HFFc6 (cell line): ENCODE measurements around the gene RNASE13. TPM values are rescaled to one million over a fixed set of nuclear protein-coding genes. Genes with fewer than 3 reads are reported as not detected.

ENCODE experiments used
- DNase-seq: peaks from one replicate; pipeline ENCODE4 v3.0.0-alpha.2; 2018
- H3K27ac Mint-ChIP-seq: 2 replicates; pipeline ENCODE4 v1.8.0; 2020; ENCODE audit warnings: mild to moderate bottlenecking, mixed read lengths
- H3K27me3 Mint-ChIP-seq: 2 replicates; pipeline ENCODE4 v1.8.0; 2021; ENCODE audit warnings: mild to moderate bottlenecking, moderate library complexity, mixed read lengths; ENCODE audit not compliant: insufficient read depth
- H3K36me3 Mint-ChIP-seq: 2 replicates; pipeline ENCODE4 v1.8.0; 2021; ENCODE audit warnings: low read depth, mixed read lengths
- H3K4me1 Mint-ChIP-seq: 2 replicates; pipeline ENCODE4 v1.8.0; 2020; ENCODE audit warnings: low read depth, mixed read lengths
- H3K4me3 Mint-ChIP-seq: 2 replicates; pipeline ENCODE4 v1.8.0; 2020; ENCODE audit warnings: mild to moderate bottlenecking, moderate library complexity, mixed read lengths
- H3K9me3 Mint-ChIP-seq: 2 replicates; pipeline ENCODE4 v1.8.0; 2020; ENCODE audit warnings: mild to moderate bottlenecking, mixed read lengths
- total RNA-seq, 6 experiments: library from RNA; stranded (reverse); fragmentation: NEBNext Ultra II Directional; extraction: Animal tissue kit (Norgen Biotek cat#: 25700); gene quantifications; 2 replicates in 1 of 6; 3 replicates in 5 of 6; pipeline ENCODE4 v1.2.3, GENCODE V29; 2021
- TF ChIP-seq, protein P1 (sequence below): fragments of 200-600 bp; sonication (generic); IDR thresholded peaks from 2 replicates; pipeline ENCODE4 v1.5.0; 2021; ENCODE audit warnings: antibody characterized with exemption, mild to moderate bottlenecking

The RNASE13 gene
- total RNA-seq, 6 experiments from 2014 or later, result not detected

DNA sequence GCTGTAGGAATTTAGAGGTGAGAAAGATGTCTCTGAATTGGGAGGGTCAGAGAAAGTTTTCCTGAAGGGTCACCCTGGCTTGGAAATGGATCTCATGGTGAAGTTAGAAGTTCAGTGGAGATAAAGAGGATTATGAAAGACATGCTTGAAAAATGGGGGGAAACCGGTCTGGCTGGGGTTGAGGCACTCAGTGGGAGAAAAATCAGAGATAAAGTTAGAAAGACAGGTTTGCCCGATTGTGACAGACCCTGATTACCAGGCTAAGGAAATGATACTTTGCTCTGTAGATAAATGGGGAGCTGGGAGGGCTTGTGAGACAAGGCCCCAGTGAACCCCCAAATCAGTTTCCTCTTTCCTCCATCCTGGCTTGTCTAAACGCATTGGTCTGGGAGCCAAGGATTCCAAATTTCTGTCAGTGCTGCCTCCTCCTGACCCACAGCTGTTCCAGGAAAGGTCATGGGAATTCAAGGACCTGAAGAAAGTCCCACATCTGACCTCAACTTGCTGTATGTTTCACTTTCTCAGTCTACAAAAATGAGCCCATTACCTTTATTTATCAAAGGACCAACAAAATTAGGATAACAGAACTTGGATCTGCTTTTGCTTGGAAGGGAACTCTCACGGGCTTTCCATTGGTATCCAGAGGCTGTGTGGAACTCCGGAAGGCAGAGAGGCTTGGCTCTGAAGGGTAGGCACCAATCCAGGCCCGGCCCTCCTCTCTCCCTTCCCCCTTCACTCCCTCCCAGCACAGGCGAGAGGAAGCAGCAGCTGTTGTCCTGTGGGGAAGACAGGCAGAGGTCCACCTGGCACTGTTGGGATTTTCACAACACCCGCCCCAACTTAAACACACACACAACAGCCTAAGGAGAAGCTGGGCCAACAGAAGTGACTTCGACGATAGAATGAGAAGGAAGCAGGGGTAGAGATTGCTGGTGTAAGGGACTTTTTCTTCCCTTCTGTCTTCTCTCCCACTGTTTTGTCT, 4.1 kb upstream of the RNASE13 start:
- H3K4me1 Mint-ChIP-seq, result peaks cover 48% of the 10 kb centered on the region
- no peak for DNase-seq
- peaks cover 39% of the 10 kb centered on the region for H3K27me3 Mint-ChIP-seq
- H3K4me3 Mint-ChIP-seq, result no peak overlapping the region
- TF ChIP-seq, protein P1, sequence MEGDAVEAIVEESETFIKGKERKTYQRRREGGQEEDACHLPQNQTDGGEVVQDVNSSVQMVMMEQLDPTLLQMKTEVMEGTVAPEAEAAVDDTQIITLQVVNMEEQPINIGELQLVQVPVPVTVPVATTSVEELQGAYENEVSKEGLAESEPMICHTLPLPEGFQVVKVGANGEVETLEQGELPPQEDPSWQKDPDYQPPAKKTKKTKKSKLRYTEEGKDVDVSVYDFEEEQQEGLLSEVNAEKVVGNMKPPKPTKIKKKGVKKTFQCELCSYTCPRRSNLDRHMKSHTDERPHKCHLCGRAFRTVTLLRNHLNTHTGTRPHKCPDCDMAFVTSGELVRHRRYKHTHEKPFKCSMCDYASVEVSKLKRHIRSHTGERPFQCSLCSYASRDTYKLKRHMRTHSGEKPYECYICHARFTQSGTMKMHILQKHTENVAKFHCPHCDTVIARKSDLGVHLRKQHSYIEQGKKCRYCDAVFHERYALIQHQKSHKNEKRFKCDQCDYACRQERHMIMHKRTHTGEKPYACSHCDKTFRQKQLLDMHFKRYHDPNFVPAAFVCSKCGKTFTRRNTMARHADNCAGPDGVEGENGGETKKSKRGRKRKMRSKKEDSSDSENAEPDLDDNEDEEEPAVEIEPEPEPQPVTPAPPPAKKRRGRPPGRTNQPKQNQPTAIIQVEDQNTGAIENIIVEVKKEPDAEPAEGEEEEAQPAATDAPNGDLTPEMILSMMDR, result no peak
- H3K36me3 Mint-ChIP-seq, result no peaks in the 10 kb centered on the region
- H3K27ac Mint-ChIP-seq, result no peak overlapping the region
- no peaks in the 10 kb centered on the region for H3K9me3 Mint-ChIP-seq

DNA sequence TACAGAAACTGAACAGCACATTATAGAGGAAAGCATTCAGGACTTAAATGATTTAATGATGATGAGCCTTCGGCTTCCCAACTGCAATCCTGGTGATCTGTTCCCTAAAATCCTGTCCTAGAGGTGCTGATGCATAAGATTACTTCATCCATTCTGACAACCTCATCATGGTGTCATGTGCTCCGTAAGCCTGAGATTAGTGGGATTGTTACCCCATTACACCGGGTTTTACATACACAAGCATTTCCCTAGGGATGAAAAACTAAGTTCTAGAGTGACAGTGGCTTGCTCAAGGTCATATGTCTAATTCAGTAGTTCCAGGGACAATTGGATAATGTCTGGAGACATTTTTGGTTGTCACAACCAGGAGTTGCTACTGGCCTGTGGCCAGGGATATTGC, 2.5 kb upstream of the RNASE13 start:
- peaks cover 36% of the 10 kb centered on the region for H3K27me3 Mint-ChIP-seq
- no peak overlapping the region for H3K4me3 Mint-ChIP-seq
- no peaks in the 10 kb centered on the region for H3K36me3 Mint-ChIP-seq
- H3K9me3 Mint-ChIP-seq, result no peaks in the 10 kb centered on the region
- peaks cover 33% of the 10 kb centered on the region for H3K4me1 Mint-ChIP-seq
- H3K27ac Mint-ChIP-seq, result no peak overlapping the region
- TF ChIP-seq, protein P1, result no peak
- no peak for DNase-seq

- Mint-ChIP-seq H3K36me3 (no peaks in the 10 kb centered on the region), H3K9me3 (no peaks in the 10 kb centered on the region), H3K27me3 (peaks cover 39% of the 10 kb centered on the region), H3K27ac (no peak overlapping the region), H3K4me3 (no peak overlapping the region), H3K4me1 (peaks cover 29% of the 10 kb centered on the region)
- no peak for DNase-seq
- TF ChIP-seq, protein P1, result no peak
Measured at GRCh38 chr14:21036751-21037150, 2.1 kb upstream of the RNASE13 start.

DNA sequence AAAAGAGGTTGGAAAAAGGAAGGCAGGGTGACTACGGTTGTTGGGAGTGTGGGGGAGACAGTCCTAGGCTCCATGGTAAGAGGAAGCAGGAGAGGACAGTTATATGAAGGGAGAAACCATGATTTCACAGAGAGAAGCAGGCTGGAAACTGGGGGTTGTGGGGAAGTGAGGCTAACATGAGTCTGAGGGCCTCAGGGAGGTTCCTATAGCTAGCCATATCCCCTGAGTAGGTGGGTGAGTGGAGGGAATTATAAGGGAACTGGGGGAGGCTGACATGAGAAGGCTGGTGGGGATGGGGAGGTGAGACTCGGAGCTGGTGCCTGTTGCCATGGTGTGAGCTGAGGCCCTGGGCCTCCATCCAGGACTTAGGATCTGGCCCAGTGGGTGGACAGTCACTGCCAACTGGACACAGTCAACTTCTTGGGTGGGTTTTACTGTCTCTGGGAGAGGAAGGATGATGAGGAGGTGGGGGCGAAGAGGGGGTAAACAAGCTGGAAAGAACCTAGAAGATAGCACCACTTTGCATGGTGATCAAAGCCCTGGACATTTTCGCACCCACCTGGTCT, 1.4 kb downstream of the RNASE13 start:
- peaks cover 42% of the 10 kb centered on the region for H3K27me3 Mint-ChIP-seq
- no peak overlapping the region for H3K4me3 Mint-ChIP-seq
- H3K36me3 Mint-ChIP-seq, result no peaks in the 10 kb centered on the region
- H3K9me3 Mint-ChIP-seq, result no peaks in the 10 kb centered on the region
- no peak overlapping the region for H3K27ac Mint-ChIP-seq
- no peak for DNase-seq
- TF ChIP-seq, protein P1, result no peak
- H3K4me1 Mint-ChIP-seq, result no peaks in the 10 kb centered on the region

GRCh38 chr14:21032326-21033132, 2.1 kb downstream of the RNASE13 start:
- TF ChIP-seq, protein P1, result no peak
- H3K27ac Mint-ChIP-seq, result no peak overlapping the region
- no peaks in the 10 kb centered on the region for H3K4me1 Mint-ChIP-seq
- H3K9me3 Mint-ChIP-seq, result no peaks in the 10 kb centered on the region
- H3K4me3 Mint-ChIP-seq, result no peak overlapping the region
- no peak for DNase-seq
- peaks cover 44% of the 10 kb centered on the region for H3K27me3 Mint-ChIP-seq
- H3K36me3 Mint-ChIP-seq, result no peaks in the 10 kb centered on the region
